SK-N-SH treated with all-trans-retinoic acid at 6 μM for 48 hours (cell line): ENCODE results near the gene ATP9A.

Source experiments
- BACH2 ChIP-seq: fragments of 250-450 bp; sonication (Bioruptor Pico); IDR thresholded peaks from 2 replicates; pipeline ENCODE4 v1.9.0; 2021; ENCODE audit warnings: mild to moderate bottlenecking, borderline replicate concordance
- CREB5 ChIP-seq: fragments of 250-450 bp; sonication (Bioruptor Pico); IDR thresholded peaks from 2 replicates; pipeline ENCODE4 v1.5.1; 2020; ENCODE audit warnings: low read depth, mild to moderate bottlenecking, moderate library complexity
- CSDC2 ChIP-seq: fragments of 250-450 bp; sonication (Bioruptor Pico); IDR thresholded peaks from 2 replicates; pipeline ENCODE4 v1.5.0; 2020; ENCODE audit warnings: mild to moderate bottlenecking, moderate library complexity
- OSR1 ChIP-seq: fragments of 250-450 bp; sonication (Bioruptor Pico); IDR thresholded peaks from 2 replicates; pipeline ENCODE4 v1.8.0; 2022; ENCODE audit warnings: moderate library complexity, mild to moderate bottlenecking, inconsistent platforms
- PATZ1 ChIP-seq: fragments of 250-450 bp; sonication (Bioruptor Pico); IDR thresholded peaks from 2 replicates; pipeline ENCODE4 v1.8.0; 2020; ENCODE audit warnings: mild to moderate bottlenecking, moderate library complexity, borderline replicate concordance
- PPARA ChIP-seq: fragments of 250-450 bp; sonication (Bioruptor Pico); IDR thresholded peaks from 2 replicates; pipeline ENCODE4 v1.5.0; 2020; ENCODE audit warnings: mild to moderate bottlenecking, borderline replicate concordance
- RARB ChIP-seq: fragments of 250-450 bp; sonication (Bioruptor Pico); IDR thresholded peaks from 2 replicates; pipeline ENCODE4 v1.8.0; 2021; ENCODE audit warnings: mild to moderate bottlenecking, moderate library complexity
- TCF4 ChIP-seq: fragments of 250-450 bp; sonication (Bioruptor Pico); IDR thresholded peaks from 2 replicates; pipeline ENCODE4 v1.8.0; 2021; ENCODE audit warnings: mild to moderate bottlenecking, moderate library complexity, borderline replicate concordance
- TSHZ2 ChIP-seq: fragments of 250-450 bp; sonication (Bioruptor Pico); IDR thresholded peaks from 2 replicates; pipeline ENCODE4 v1.5.0; 2020; ENCODE audit warnings: mild to moderate bottlenecking, moderate library complexity
- ZC3H10 ChIP-seq: fragments of 250-450 bp; sonication (Bioruptor Pico); IDR thresholded peaks from 2 replicates; pipeline ENCODE4 v1.5.1; 2021; ENCODE audit warnings: mild to moderate bottlenecking, moderate library complexity
- ZFP3 ChIP-seq: fragments of 250-450 bp; sonication (Bioruptor Pico); IDR thresholded peaks from 2 replicates; pipeline ENCODE4 v1.5.0; 2020; ENCODE audit warnings: mild to moderate bottlenecking, moderate library complexity
- ZFP30 ChIP-seq: fragments of 450-650 bp; formaldehyde crosslinking; IDR thresholded peaks from 2 replicates; pipeline ENCODE4 v1.5.0; 2022; ENCODE audit warnings: mild to moderate bottlenecking, moderate library complexity

- TF ChIP-seq PATZ1 (CRISPR knock-in tag), result no peak
- no peak for TF ChIP-seq CREB5 (CRISPR knock-in tag)
- TF ChIP-seq CSDC2 (CRISPR knock-in tag), result no peak
- TF ChIP-seq ZC3H10, result no peak
- TF ChIP-seq RARB (CRISPR knock-in tag), result no peak
- TF ChIP-seq TCF4 (CRISPR knock-in tag), result no peak
- TF ChIP-seq PPARA, result no peak
- TF ChIP-seq ZFP3, result no peak
- TF ChIP-seq BACH2 (CRISPR knock-in tag), result no peak
- no peak for TF ChIP-seq TSHZ2 (CRISPR knock-in tag)
- no peak for TF ChIP-seq OSR1 (CRISPR knock-in tag)
- no peak for TF ChIP-seq ZFP30 (CRISPR knock-in tag)
These were observed 52.9 kb downstream of the ATP9A start for GRCh38 chr20:51715163-51715855.
